Panc1 (cell line): ENCODE results near the gene UBASH3B.

ENCODE experiments used
- POLR2AphosphoS5 ChIP-seq: IDR thresholded peaks from 2 replicates; pipeline ENCODE4 v1.6.1; 2012; ENCODE audit warnings: mild to moderate bottlenecking, low read depth, low read length, moderate library complexity
- TF ChIP-seq, protein P1 (sequence below), 2 experiments: IDR thresholded peaks; 2 replicates each; pipeline ENCODE4 v1.6.1; 2011 to 2012; ENCODE audit warnings: low read depth in 2 of 2, control low read depth in 1 of 2, low read length in 1 of 2, mild to moderate bottlenecking in 1 of 2, moderate library complexity in 1 of 2; ENCODE audit not compliant: insufficient read depth in 1 of 2

DNA sequence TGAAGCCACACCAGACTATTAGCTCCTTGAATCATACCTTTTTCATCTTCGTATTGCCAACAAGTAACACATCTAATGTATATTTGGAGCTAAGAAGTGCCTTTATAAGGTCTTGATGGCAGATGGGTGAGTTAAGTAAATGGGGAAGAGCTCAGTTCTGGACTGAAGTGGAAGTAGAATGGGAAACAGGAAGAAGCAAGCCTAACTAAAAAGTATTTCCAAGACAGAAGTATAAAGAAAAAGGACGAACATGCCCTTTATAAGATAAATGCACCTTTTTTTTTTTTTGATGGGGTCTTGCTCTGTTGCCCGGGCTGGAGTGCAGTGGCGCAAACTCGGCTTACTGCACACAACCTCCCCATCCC lies 197.3 kb downstream of the UBASH3B start:
- TF ChIP-seq, protein P1, sequence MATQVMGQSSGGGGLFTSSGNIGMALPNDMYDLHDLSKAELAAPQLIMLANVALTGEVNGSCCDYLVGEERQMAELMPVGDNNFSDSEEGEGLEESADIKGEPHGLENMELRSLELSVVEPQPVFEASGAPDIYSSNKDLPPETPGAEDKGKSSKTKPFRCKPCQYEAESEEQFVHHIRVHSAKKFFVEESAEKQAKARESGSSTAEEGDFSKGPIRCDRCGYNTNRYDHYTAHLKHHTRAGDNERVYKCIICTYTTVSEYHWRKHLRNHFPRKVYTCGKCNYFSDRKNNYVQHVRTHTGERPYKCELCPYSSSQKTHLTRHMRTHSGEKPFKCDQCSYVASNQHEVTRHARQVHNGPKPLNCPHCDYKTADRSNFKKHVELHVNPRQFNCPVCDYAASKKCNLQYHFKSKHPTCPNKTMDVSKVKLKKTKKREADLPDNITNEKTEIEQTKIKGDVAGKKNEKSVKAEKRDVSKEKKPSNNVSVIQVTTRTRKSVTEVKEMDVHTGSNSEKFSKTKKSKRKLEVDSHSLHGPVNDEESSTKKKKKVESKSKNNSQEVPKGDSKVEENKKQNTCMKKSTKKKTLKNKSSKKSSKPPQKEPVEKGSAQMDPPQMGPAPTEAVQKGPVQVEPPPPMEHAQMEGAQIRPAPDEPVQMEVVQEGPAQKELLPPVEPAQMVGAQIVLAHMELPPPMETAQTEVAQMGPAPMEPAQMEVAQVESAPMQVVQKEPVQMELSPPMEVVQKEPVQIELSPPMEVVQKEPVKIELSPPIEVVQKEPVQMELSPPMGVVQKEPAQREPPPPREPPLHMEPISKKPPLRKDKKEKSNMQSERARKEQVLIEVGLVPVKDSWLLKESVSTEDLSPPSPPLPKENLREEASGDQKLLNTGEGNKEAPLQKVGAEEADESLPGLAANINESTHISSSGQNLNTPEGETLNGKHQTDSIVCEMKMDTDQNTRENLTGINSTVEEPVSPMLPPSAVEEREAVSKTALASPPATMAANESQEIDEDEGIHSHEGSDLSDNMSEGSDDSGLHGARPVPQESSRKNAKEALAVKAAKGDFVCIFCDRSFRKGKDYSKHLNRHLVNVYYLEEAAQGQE (IDR thresholded peaks at IDR 0.05; ENCODE audit: insufficient read depth in 1 of 2, low read depth in 2 of 2, low read length in 1 of 2): no peak
- TF ChIP-seq POLR2AphosphoS5: no peak
